Tibial artery (tissue), 4 donors: Measurements from ENCODE around the gene RCOR1.

Experiments
- DNase-seq, 2 donors: peaks; one replicate each; pipeline ENCODE4 v3.0.0-alpha.2; 2019
- H3K27ac ChIP-seq, 2 donors: fragments of 200-600 bp; sonication (generic) in 1 of 2; 1 replicate in 1 of 2; 2 replicates in 1 of 2; pipeline ENCODE4 v1.5.1; 2018 to 2019; ENCODE audit warnings: mild to moderate bottlenecking in 1 of 2
- H3K27me3 ChIP-seq, 2 donors: fragments of 200-600 bp; sonication (generic) in 1 of 2; one replicate each; pipeline versions ENCODE4 v1.5.1 to v1.6.0; 2016 to 2019
- H3K36me3 ChIP-seq, 3 donors: fragments of 200-600 bp; sonication (generic) in 2 of 3; one replicate each; pipeline ENCODE4 v1.5.1; 2016 to 2019; ENCODE audit warnings: mild to moderate bottlenecking in 2 of 3
- H3K4me1 ChIP-seq, 4 donors: fragments of 200-600 bp; sonication (generic) in 2 of 4; 1 replicate in 3 of 4; 2 replicates in 1 of 4; pipeline ENCODE4 v1.5.1; 2016 to 2019
- H3K4me3 ChIP-seq, 2 donors: fragments of 200-600 bp; sonication (generic) in 1 of 2; 1 replicate in 1 of 2; 2 replicates in 1 of 2; pipeline ENCODE4 v1.5.1; 2018 to 2019; ENCODE audit warnings: mild to moderate bottlenecking in 2 of 2
- H3K9me3 ChIP-seq, 3 donors: fragments of 200-600 bp; sonication (generic) in 1 of 3; one replicate each; pipeline ENCODE4 v1.5.1; 2016 to 2019
- intact Hi-C: fragments of 100-400 bp; cut with DNase I; formaldehyde crosslinking; loops from one replicate; pipeline ENCODE4 v1.15.0; 2023; ENCODE audit warnings: low total_unique reads
- TF ChIP-seq, protein P1 (sequence below), 2 experiments: fragments of 200-600 bp in 1 of 2; fragments of 450-650 bp in 1 of 2; IDR thresholded peaks; one replicate each; pipeline ENCODE4 v1.5.1; 2017 to 2019; ENCODE audit warnings: antibody characterized with exemption in 2 of 2, mild to moderate bottlenecking in 1 of 2, moderate library complexity in 1 of 2

RCOR1 gene

DNA sequence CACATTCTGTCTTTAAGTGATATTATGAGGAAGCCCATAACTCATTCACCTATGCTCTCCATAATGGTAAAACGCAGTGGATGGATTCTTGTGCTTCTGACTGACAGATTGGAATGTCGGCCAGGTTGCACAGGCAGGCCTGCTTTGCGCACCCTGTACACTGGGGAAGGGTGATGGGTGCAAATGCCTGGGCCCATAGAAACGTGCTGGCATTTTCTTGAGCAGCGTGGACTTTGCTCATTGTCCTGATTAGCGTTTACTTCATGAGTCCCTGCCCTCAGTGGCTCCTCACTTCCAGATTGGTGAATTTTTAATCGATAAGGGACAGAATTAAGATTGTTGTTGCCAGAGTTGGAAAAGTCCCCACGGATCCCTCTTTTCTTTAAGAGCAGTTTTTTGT is 103.9 kb downstream of the RCOR1 start:
- Histone ChIP-seq H3K4me3 (no peak overlapping the region), H3K4me1 (peaks cover 0 to 19% (median 6%) of the 10 kb centered on the region in 4 donors), H3K27ac (no peak overlapping the region), H3K27me3 (no peaks in the 10 kb centered on the region), H3K36me3 (no peaks in the 10 kb centered on the region), H3K9me3 (no peaks in the 10 kb centered on the region)
- TF ChIP-seq, protein P1, sequence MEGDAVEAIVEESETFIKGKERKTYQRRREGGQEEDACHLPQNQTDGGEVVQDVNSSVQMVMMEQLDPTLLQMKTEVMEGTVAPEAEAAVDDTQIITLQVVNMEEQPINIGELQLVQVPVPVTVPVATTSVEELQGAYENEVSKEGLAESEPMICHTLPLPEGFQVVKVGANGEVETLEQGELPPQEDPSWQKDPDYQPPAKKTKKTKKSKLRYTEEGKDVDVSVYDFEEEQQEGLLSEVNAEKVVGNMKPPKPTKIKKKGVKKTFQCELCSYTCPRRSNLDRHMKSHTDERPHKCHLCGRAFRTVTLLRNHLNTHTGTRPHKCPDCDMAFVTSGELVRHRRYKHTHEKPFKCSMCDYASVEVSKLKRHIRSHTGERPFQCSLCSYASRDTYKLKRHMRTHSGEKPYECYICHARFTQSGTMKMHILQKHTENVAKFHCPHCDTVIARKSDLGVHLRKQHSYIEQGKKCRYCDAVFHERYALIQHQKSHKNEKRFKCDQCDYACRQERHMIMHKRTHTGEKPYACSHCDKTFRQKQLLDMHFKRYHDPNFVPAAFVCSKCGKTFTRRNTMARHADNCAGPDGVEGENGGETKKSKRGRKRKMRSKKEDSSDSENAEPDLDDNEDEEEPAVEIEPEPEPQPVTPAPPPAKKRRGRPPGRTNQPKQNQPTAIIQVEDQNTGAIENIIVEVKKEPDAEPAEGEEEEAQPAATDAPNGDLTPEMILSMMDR (IDR thresholded peaks at IDR 0.05): no peak
- DNase-seq: no peak
- intact Hi-C loops: loop anchor here (5.0 to 10.0 kb wide), 2 partner anchors 92 to 216 kb away; no protein-coding TSS in a partner anchor

DNA sequence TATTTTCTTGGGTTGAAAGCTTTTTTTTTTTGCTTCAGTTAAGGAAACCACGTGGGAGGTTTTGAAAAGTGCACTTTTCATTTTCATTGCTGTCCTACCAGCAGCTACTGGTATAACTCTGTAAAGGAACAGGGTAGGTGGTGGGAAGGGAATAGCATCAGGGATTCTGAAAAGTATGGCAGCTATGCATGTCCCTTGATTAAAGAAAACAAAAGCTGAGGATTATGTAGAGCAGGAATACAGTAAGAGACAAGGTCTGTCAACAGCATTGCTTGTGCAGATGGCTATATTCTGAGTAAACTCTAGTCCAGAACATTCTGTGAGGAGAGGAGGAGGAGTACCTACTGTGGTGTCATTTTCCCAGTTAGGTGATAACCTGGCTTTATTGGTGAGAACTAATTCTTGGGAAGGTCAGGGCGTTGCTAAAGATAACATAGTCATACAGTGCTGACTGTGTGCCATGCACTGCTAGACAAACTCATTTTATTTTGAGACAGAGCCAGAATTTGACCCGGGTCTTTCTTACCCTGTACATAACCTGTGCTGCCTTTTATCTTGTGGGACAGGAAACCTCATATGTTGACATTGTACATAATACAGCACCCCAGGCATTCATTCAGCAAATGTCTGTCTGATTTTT is 104.5 kb downstream of the RCOR1 start:
- no peak for DNase-seq
- TF ChIP-seq, protein P1 (IDR thresholded peaks at IDR 0.05): no peak
- no peaks in the 10 kb centered on the region for H3K27me3 ChIP-seq
- no peak overlapping the region for H3K27ac ChIP-seq
- H3K4me3 ChIP-seq: no peak overlapping the region
- H3K36me3 ChIP-seq: no peaks in the 10 kb centered on the region
- peaks cover 0 to 19% (median 6%) of the 10 kb centered on the region in 4 donors for H3K4me1 ChIP-seq
- intact Hi-C loops: loop anchor here (5.0 to 10.0 kb wide), 2 partner anchors 92 to 215 kb away; no protein-coding TSS in a partner anchor
- H3K9me3 ChIP-seq: no peaks in the 10 kb centered on the region

DNA sequence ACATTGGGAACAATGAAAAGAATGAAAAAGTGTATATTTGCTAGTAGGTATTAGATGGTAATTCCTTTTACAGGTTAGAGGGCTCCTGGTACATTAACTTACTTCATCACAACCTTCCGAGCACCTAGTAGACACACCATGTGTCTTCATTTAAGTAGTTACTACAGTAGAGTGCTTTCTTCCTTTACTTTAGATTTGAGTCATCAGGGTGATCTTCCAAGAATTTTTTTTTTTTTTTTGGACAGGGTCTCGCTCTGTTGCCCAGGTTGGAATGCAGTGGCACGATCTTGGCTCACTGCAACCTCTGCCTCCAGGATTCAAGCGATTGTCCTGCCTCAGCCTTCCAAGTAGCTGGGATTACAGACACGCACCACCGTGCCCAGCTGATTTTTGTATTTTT is 105.1 kb downstream of the RCOR1 start:
- Histone ChIP-seq H3K9me3 (no peaks in the 10 kb centered on the region), H3K27me3 (no peaks in the 10 kb centered on the region), H3K4me3 (no peak overlapping the region), H3K4me1 (peaks cover 0 to 19% (median 6%) of the 10 kb centered on the region in 4 donors), H3K27ac (no peak overlapping the region), H3K36me3 (no peaks in the 10 kb centered on the region)
- intact Hi-C loops: loop anchor here (5.0 to 10.0 kb wide), 2 partner anchors 93 to 215 kb away; no protein-coding TSS in a partner anchor
- TF ChIP-seq, protein P1 (IDR thresholded peaks at IDR 0.05): no peak
- DNase-seq: no peak

DNA sequence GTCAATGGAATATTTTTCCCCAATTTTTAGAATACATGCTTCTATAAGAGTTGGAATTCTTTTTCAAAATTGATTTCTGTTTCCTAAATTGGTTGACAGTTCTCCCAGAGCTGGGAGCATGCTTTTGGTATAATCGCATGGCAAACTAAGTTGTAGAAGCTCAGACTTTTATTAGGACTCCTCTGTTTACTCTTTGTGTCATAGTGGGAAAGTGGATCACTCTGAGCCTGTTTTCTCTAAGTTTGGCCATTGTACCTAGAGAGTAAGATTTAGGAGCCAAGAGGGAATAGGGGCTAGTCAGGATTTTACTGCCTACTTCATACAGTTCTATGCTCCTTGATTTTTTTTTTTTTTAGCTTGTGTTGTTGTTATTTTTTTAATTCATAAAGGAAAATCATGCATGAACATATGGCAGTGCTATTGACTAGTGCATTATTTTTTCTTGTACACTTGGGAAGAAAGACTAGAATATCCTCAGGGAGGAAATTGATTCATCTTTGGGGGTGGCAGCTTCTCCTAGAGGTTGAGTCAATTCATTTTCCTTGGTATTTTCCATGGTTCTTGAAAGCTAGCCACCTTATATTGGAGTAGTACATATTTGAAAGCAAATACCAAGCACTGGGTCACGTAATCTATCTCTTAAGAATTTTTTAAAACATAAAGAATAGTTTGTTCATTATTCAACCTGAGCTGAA is 107.1 kb downstream of the RCOR1 start:
- intact Hi-C loops: loop anchor here (5.0 to 10.0 kb wide), 2 partner anchors 95 to 213 kb away; no protein-coding TSS in a partner anchor
- Histone ChIP-seq H3K36me3 (peaks cover 0 to 6% (median 0%) of the 10 kb centered on the region in 3 donors), H3K4me1 (peaks cover 0 to 12% (median 2%) of the 10 kb centered on the region in 4 donors), H3K27ac (no peak overlapping the region), H3K27me3 (no peaks in the 10 kb centered on the region), H3K4me3 (no peak overlapping the region), H3K9me3 (no peaks in the 10 kb centered on the region)
- TF ChIP-seq, protein P1 (IDR thresholded peaks at IDR 0.05): no peak
- no peak for DNase-seq

DNA sequence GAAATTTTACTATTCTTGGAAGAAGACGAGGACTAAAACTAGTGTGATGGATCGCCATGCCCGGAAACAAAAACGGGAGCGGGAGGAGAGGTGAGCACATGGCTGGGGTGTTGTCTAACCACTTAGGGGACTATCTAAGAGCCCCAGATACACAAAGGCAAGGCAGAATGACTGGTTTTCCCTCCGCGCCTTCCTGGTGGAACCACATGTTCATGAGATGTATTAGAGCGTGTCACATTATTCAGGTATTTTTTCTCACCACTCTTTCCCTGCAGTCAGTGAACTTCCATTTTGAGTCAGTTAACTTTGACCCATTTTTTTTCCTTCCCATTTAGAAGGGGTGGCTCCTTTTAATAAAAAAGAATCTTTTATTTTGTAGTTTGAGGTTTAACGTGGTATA is 116.0 kb downstream of the RCOR1 start:
- H3K27me3 ChIP-seq: no peaks in the 10 kb centered on the region
- peaks cover 11 to 43% (median 14%) of the 10 kb centered on the region in 3 donors for H3K36me3 ChIP-seq
- TF ChIP-seq, protein P1 (IDR thresholded peaks at IDR 0.05): no peak
- intact Hi-C loops: no loop called here
- no peaks in the 10 kb centered on the region for H3K4me1 ChIP-seq
- no peak overlapping the region for H3K27ac ChIP-seq
- no peak overlapping the region for H3K4me3 ChIP-seq
- H3K9me3 ChIP-seq: no peaks in the 10 kb centered on the region
- no peak for DNase-seq
